Hematopoietic multipotent progenitor cell (in vitro differentiated cells): ENCODE results near the gene ADAM8. TPM values are rescaled to one million over a fixed set of nuclear protein-coding genes. Genes with fewer than 3 reads are reported as not detected.

ENCODE experiments used
- DNase-seq, 3 donors: peaks; one replicate each; pipeline ENCODE4 v3.0.0-alpha.2; 2011 to 2015; ENCODE audit warnings: low read depth in 2 of 3, low spot score in 2 of 3
- total RNA-seq: library from RNA; depleted of rRNA; stranded (reverse); fragments of >200 nt; gene quantifications from one replicate; pipeline ENCODE4 v1.2.3, GENCODE V29; 2012

The ADAM8 gene
- total RNA-seq, 1 donor = 146 TPM

GRCh38 chr10:133215586-133215985 lies 61.1 kb downstream of the ADAM8 start:
- DNase-seq = no peak

- no peak for DNase-seq
Measured at GRCh38 chr10:133214468-133215410, 61.9 kb downstream of the ADAM8 start.

GRCh38 chr10:133213641-133214467 lies 62.8 kb downstream of the ADAM8 start:
- no peak for DNase-seq

- no peak for DNase-seq
Measured at GRCh38 chr10:133212853-133213494, 63.7 kb downstream of the ADAM8 start.

Other genes with a start within 250 kb of the ADAM8 start
- gene ADGRA1, start 188.9 kb downstream of the ADAM8 start, total RNA-seq = not detected
- gene KNDC1, start 116.6 kb downstream of the ADAM8 start, total RNA-seq = under 0.01 TPM
- gene UTF1, start 46.7 kb downstream of the ADAM8 start, total RNA-seq = under 0.01 TPM
- 0.27 TPM for gene VENTX, start 39.0 kb downstream of the ADAM8 start, total RNA-seq
- 73.2 TPM for gene TUBGCP2, start 32.0 kb upstream of the ADAM8 start, total RNA-seq
- gene ZNF511, start 32.0 kb upstream of the ADAM8 start, total RNA-seq = 19.4 TPM
- gene CALY, start 60.0 kb upstream of the ADAM8 start, total RNA-seq = not detected
- not detected for gene PRAP1, start 70.5 kb upstream of the ADAM8 start, total RNA-seq
- 18.6 TPM for gene FUOM, start 81.2 kb upstream of the ADAM8 start, total RNA-seq
- gene ECHS1, start 96.5 kb upstream of the ADAM8 start, total RNA-seq = 30.7 TPM
- 16.7 TPM for gene PAOX, start 102.4 kb upstream of the ADAM8 start, total RNA-seq
- 35.8 TPM for gene MTG1, start 117.3 kb upstream of the ADAM8 start, total RNA-seq
- under 0.01 TPM for gene SPRN, start 147.8 kb upstream of the ADAM8 start, total RNA-seq
- 3.2 TPM for gene SCART1, start 177.1 kb upstream of the ADAM8 start, total RNA-seq